ENCODE measurements around the gene POLR2C.

- TF ChIP-seq CTCF (conservative IDR thresholded peaks at IDR 0.05; ENCODE audit: low read length) (no peak), EZH2phosphoT487 (IDR thresholded peaks at IDR 0.05; ENCODE audit: borderline replicate concordance, low read depth, low read length) (no peak)
Observed at GRCh38 chr16:57501492-57501891, 39.0 kb downstream of the POLR2C start.

Data from OCI-LY7 (cell line).